Activated B cell treated with CpG ODN at 0.5 μM for 24 hours (primary cell): ENCODE results near the gene MS4A8. TPM values are rescaled to one million over a fixed set of nuclear protein-coding genes. Genes with fewer than 3 reads are reported as not detected.
"Not testable (repeated sequence)": the region's sequence is repeated elsewhere in the genome, so short reads cannot be mapped to it uniquely, and the experiment has no call there.

Source experiments
- ATAC-seq: fragments of 200-7000 bp; cut with Tn5 transposase; one replicate; pipeline ENCODE4 v1.10.0; 2021; ENCODE audit warnings: low read depth, mild to moderate bottlenecking, moderate library complexity
- CTCF ChIA-PET: fragments of 350-600 bp; sonication (Branson Sonifier 250); formaldehyde crosslinking; loops from one replicate; lab custom pipeline; 2021; ENCODE audit warnings: antibody characterized with exemption; lab: Charles Lee
- POLR2A ChIA-PET: fragments of 350-600 bp; sonication (Branson Sonifier 250); formaldehyde crosslinking; loops from one replicate; lab custom pipeline; 2021; ENCODE audit warnings: antibody characterized with exemption; lab: Charles Lee
- DNase-seq: peaks from one replicate; pipeline ENCODE4 v3.0.0; 2022
- H3K27ac Mint-ChIP-seq: one replicate; pipeline ENCODE4 v1.8.0; 2020; ENCODE audit warnings: mixed read lengths
- H3K27me3 Mint-ChIP-seq: one replicate; pipeline ENCODE4 v1.8.0; 2021; ENCODE audit warnings: mixed read lengths
- H3K36me3 Mint-ChIP-seq: one replicate; pipeline ENCODE4 v1.8.0; 2021; ENCODE audit warnings: low read depth, mixed read lengths
- H3K4me1 Mint-ChIP-seq: one replicate; pipeline ENCODE4 v1.8.0; 2021; ENCODE audit warnings: mixed read lengths
- H3K4me3 Mint-ChIP-seq: one replicate; pipeline ENCODE4 v1.8.0; 2020; ENCODE audit warnings: mild to moderate bottlenecking, mixed read lengths
- H3K9me3 Mint-ChIP-seq: one replicate; pipeline ENCODE4 v1.8.0; 2020; ENCODE audit warnings: mixed read lengths
- CTCF ChIP-seq: fragments of 200-600 bp; IDR thresholded peaks from one replicate; pipeline ENCODE4 v1.8.0; 2022; ENCODE audit warnings: antibody characterized with exemption, mild to moderate bottlenecking
- intact Hi-C: fragments of 100-400 bp; cut with micrococcal nuclease; formaldehyde crosslinking; loops from one replicate; pipeline ENCODE4 v1.15.1; 2024
- total RNA-seq: library from RNA; stranded (reverse); gene quantifications from 2 replicates; pipeline ENCODE4 v1.2.3, GENCODE V29; 2022

Gene MS4A8
- total RNA-seq, 1 donor from 2014 or later = not detected

GRCh38 chr11:60754887-60755286 lies 55.5 kb downstream of the MS4A8 start:
- intact Hi-C loops = loop anchor here (10.0 kb wide), 1 partner anchor 50 kb away; no protein-coding TSS in a partner anchor
- H3K4me1 Mint-ChIP-seq = peaks cover 11% of the 10 kb centered on the region
- ChIA-PET CTCF (no interaction called here), POLR2A (no interaction called here)
- no peak overlapping the region for H3K27ac Mint-ChIP-seq
- no peak for TF ChIP-seq CTCF
- H3K9me3 Mint-ChIP-seq = no peaks in the 10 kb centered on the region
- no peak for DNase-seq
- ATAC-seq = no peak
- peaks cover 25% of the 10 kb centered on the region for H3K27me3 Mint-ChIP-seq
- H3K4me3 Mint-ChIP-seq = no peak overlapping the region
- H3K36me3 Mint-ChIP-seq = no peaks in the 10 kb centered on the region

GRCh38 chr11:60756307-60757032 lies 57.1 kb downstream of the MS4A8 start, which contains the start of gene MS4A15:
TSS of gene MS4A15 (plus strand) at chr11:60756867. CDS start at chr11:60763734, 6,867 bp downstream.
- DNase-seq (no peak), ATAC-seq (peak; percentile 50)
- Mint-ChIP-seq H3K27me3 (peaks cover 29% of the 10 kb centered on the region), H3K4me1 (peaks cover 18% of the 10 kb centered on the region), H3K36me3 (no peaks in the 10 kb centered on the region), H3K4me3 (no peak within 1 kb of the TSS), H3K27ac (no peak within 1 kb of the TSS), H3K9me3 (no peaks in the 10 kb centered on the region)
- ChIA-PET POLR2A (no interaction called here), CTCF (interaction anchor here (1.3 to 1.7 kb wide), 3 partner anchors 20 to 408 kb away, joined by 5 to 12 read pairs (median 6); no protein-coding TSS in a partner anchor)
- intact Hi-C loops = loop anchor here (2.0 to 10.0 kb wide), 2 partner anchors 52 to 492 kb away; no protein-coding TSS in a partner anchor
- TF ChIP-seq CTCF = no peak

- intact Hi-C loops = loop anchor here (2.0 to 10.0 kb wide), 2 partner anchors 53 to 493 kb away; no protein-coding TSS in a partner anchor
- no peaks in the 10 kb centered on the region for H3K36me3 Mint-ChIP-seq
- ChIA-PET CTCF (interaction anchor here (1.3 to 1.7 kb wide), 4 partner anchors 18 to 409 kb away, joined by 5 to 12 read pairs (median 6); no protein-coding TSS in a partner anchor), POLR2A (no interaction called here)
- H3K4me3 Mint-ChIP-seq = no peak overlapping the region
- DNase-seq = no peak
- no peak for TF ChIP-seq CTCF
- H3K4me1 Mint-ChIP-seq = peaks cover 25% of the 10 kb centered on the region
- H3K27ac Mint-ChIP-seq = no peak overlapping the region
- no peak for ATAC-seq
- H3K9me3 Mint-ChIP-seq = no peaks in the 10 kb centered on the region
- peaks cover 23% of the 10 kb centered on the region for H3K27me3 Mint-ChIP-seq
These were observed 57.9 kb downstream of the MS4A8 start for GRCh38 chr11:60757231-60757800.

GRCh38 chr11:60758671-60759070 lies 59.3 kb downstream of the MS4A8 start:
- intact Hi-C loops = loop anchor here (10.0 kb wide), 1 partner anchor 54 kb away; no protein-coding TSS in a partner anchor
- ATAC-seq, H3K4me3 Mint-ChIP-seq, DNase-seq, H3K36me3 Mint-ChIP-seq, H3K9me3 Mint-ChIP-seq, H3K27ac Mint-ChIP-seq, POLR2A ChIA-PET: not testable (repeated sequence)
- CTCF ChIA-PET = interaction anchor here (1.4 kb wide), 1 partner anchor 17 kb away, joined by 6 read pairs; no protein-coding TSS in a partner anchor
- Mint-ChIP-seq H3K27me3 (peaks cover 15% of the 10 kb centered on the region), H3K4me1 (peaks cover 39% of the 10 kb centered on the region)

GRCh38 chr11:60759438-60760225 lies 60.2 kb downstream of the MS4A8 start:
- H3K9me3 Mint-ChIP-seq, DNase-seq, ATAC-seq, H3K27ac Mint-ChIP-seq, POLR2A ChIA-PET, H3K36me3 Mint-ChIP-seq, H3K4me3 Mint-ChIP-seq: not testable (repeated sequence)
- intact Hi-C loops = loop anchor here (5.0 to 10.0 kb wide), 5 partner anchors 55 to 1142 kb away; partner anchors contain the start of genes OSBP and SLC15A3
- Mint-ChIP-seq H3K27me3 (peaks cover 15% of the 10 kb centered on the region), H3K4me1 (peaks cover 49% of the 10 kb centered on the region)
- CTCF ChIA-PET = interaction anchor here (7.3 kb wide), 1 partner anchor 17 kb away, joined by 86 read pairs; no protein-coding TSS in a partner anchor
